Peyer's patch (tissue), 4 donors: ENCODE measurements around the gene HOXC6. TPM values are rescaled to one million over a fixed set of nuclear protein-coding genes. Genes with fewer than 3 reads are reported as not detected.
A peak's percentile ranks its signal among the peaks of the same experiment; 100 is the strongest.

Experiments used
- DNase-seq, 3 donors: peaks; one replicate each; pipeline ENCODE4 v3.0.0-alpha.2; 2017 to 2019
- H3K27ac ChIP-seq, 4 donors: fragments of 200-600 bp; sonication (generic); one replicate each; pipeline ENCODE4 v1.5.1; 2016 to 2019
- H3K27me3 ChIP-seq, 2 donors: fragments of 200-600 bp; sonication (generic); one replicate each; pipeline ENCODE4 v1.5.1; 2019
- H3K36me3 ChIP-seq, 3 donors: fragments of 200-600 bp; sonication (generic); one replicate each; pipeline ENCODE4 v1.5.1; 2016 to 2019
- H3K4me1 ChIP-seq, 4 donors: fragments of 200-600 bp; sonication (generic); one replicate each; pipeline ENCODE4 v1.5.1; 2016 to 2019
- H3K4me3 ChIP-seq, 4 donors: fragments of 200-600 bp; sonication (generic); 1 replicate in 3 of 4; 2 replicates in 1 of 4; pipeline ENCODE4 v1.5.1; 2016 to 2019; ENCODE audit warnings: mild to moderate bottlenecking in 1 of 4
- H3K9me3 ChIP-seq, 4 donors: fragments of 200-600 bp; sonication (generic); one replicate each; pipeline ENCODE4 v1.5.1; 2016 to 2019; ENCODE audit warnings: mild to moderate bottlenecking in 1 of 4
- CTCF ChIP-seq, 6 experiments: fragments of 450-650 bp in 4 of 6; fragments of 200-600 bp in 2 of 6; sonication (generic) in 1 of 6; IDR thresholded peaks; one replicate each; pipeline ENCODE4 v1.5.1; 2017 to 2019; ENCODE audit warnings: antibody characterized with exemption in 6 of 6, mild to moderate bottlenecking in 3 of 6, moderate library complexity in 1 of 6
- POLR2A ChIP-seq, 2 donors: fragments of 450-650 bp; IDR thresholded peaks; one replicate each; pipeline ENCODE4 v1.5.1; 2017; ENCODE audit warnings: antibody characterized with exemption in 2 of 2, mild to moderate bottlenecking in 2 of 2, moderate library complexity in 2 of 2
- total RNA-seq, 4 donors: library from RNA; depleted of rRNA; stranded (reverse); fragments of >200 nt; gene quantifications; one replicate each; pipeline ENCODE4 v1.1.0, GENCODE V29; 2016

HOXC6 gene
- total RNA-seq, 4 donors from 2014 or later, result 0.70 to 1.7 (median 1.3) TPM

GRCh38 chr12:53981634-53982565 lies 46.3 kb upstream of the HOXC6 start:
- Histone ChIP-seq H3K4me3 (peak overlapping the region in 1 of 4 donors; percentile 4), H3K27ac (no peak overlapping the region), H3K9me3 (peaks cover 0 to 11% (median 0%) of the 10 kb centered on the region in 4 donors), H3K27me3 (peaks cover 0 to 51% of the 10 kb centered on the region in 2 donors), H3K36me3 (no peaks in the 10 kb centered on the region), H3K4me1 (peaks cover 0 to 27% (median 10%) of the 10 kb centered on the region in 4 donors)
- TF ChIP-seq POLR2A (IDR thresholded peaks at IDR 0.05), result no peak
- TF ChIP-seq CTCF (IDR thresholded peaks at IDR 0.05), result no peak
- no peak for DNase-seq

GRCh38 chr12:53982648-53983567 lies 45.3 kb upstream of the HOXC6 start:
- Histone ChIP-seq H3K27ac (no peak overlapping the region), H3K36me3 (no peaks in the 10 kb centered on the region), H3K4me3 (no peak overlapping the region), H3K4me1 (peaks cover 0 to 24% (median 10%) of the 10 kb centered on the region in 4 donors), H3K9me3 (peaks cover 0 to 11% (median 0%) of the 10 kb centered on the region in 4 donors), H3K27me3 (peaks cover 0 to 55% of the 10 kb centered on the region in 2 donors)
- TF ChIP-seq CTCF (IDR thresholded peaks at IDR 0.05) (no peak), POLR2A (IDR thresholded peaks at IDR 0.05) (no peak)
- no peak for DNase-seq

GRCh38 chr12:53983568-53983949 lies 44.7 kb upstream of the HOXC6 start:
- no peak overlapping the region for H3K27ac ChIP-seq
- TF ChIP-seq CTCF (IDR thresholded peaks at IDR 0.05) (no peak), POLR2A (IDR thresholded peaks at IDR 0.05) (no peak)

GRCh38 chr12:53983950-53984572 lies 44.2 kb upstream of the HOXC6 start:
- no peak for DNase-seq

More at GRCh38 chr12:53983568-53983949, 44.7 kb upstream of the HOXC6 start:
- peaks cover 0 to 11% (median 0%) of the 10 kb centered on the region in 4 donors for H3K9me3 ChIP-seq
- H3K4me1 ChIP-seq, result peaks cover 0 to 17% (median 9%) of the 10 kb centered on the region in 4 donors
- DNase-seq, result no peak
- peaks cover 0 to 48% of the 10 kb centered on the region in 2 donors for H3K27me3 ChIP-seq
- no peaks in the 10 kb centered on the region for H3K36me3 ChIP-seq
- H3K4me3 ChIP-seq, result no peak overlapping the region

More at GRCh38 chr12:53983950-53984572, 44.2 kb upstream of the HOXC6 start:
- H3K4me3 ChIP-seq, result no peak overlapping the region
- TF ChIP-seq CTCF (IDR thresholded peaks at IDR 0.05), result no peak
- TF ChIP-seq POLR2A (IDR thresholded peaks at IDR 0.05), result no peak
- H3K4me1 ChIP-seq, result peaks cover 0 to 19% (median 9%) of the 10 kb centered on the region in 4 donors
- no peaks in the 10 kb centered on the region for H3K36me3 ChIP-seq
- H3K27ac ChIP-seq, result no peak overlapping the region
- H3K9me3 ChIP-seq, result peaks cover 0 to 11% (median 0%) of the 10 kb centered on the region in 4 donors
- peaks cover 0 to 51% of the 10 kb centered on the region in 2 donors for H3K27me3 ChIP-seq
